Measurements from ENCODE around the gene RECQL5. TPM values are rescaled to one million over a fixed set of nuclear protein-coding genes. Genes with fewer than 3 reads are reported as not detected.
"Not testable (repeated sequence)": the region's sequence is repeated elsewhere in the genome, so short reads cannot be mapped to it uniquely, and the experiment has no call there.

RECQL5 gene
- total RNA-seq, 2 donors from 2014 or later: 54.3 TPM

- Mint-ChIP-seq H3K4me3 (no peak overlapping the region), H3K27me3 (ENCODE audit: insufficient read depth) (no peaks in the 10 kb centered on the region), H3K36me3 (ENCODE audit: low read depth) (no peaks in the 10 kb centered on the region), H3K9me3 (no peaks in the 10 kb centered on the region), H3K27ac (no peak overlapping the region), H3K4me1 (peaks cover under 1% of the 10 kb centered on the region)
- Histone ChIP-seq H3K9me3 (ENCODE audit: control insufficient read depth, low read length) (no peaks in the 10 kb centered on the region), H3K36me3 (ENCODE audit: control insufficient read depth, insufficient read depth, low read length) (no peaks in the 10 kb centered on the region), H3K27me3 (ENCODE audit: control insufficient read depth, insufficient read depth, low read length, poor library complexity, severe bottlenecking) (no peaks in the 10 kb centered on the region), H3K4me3 (ENCODE audit: low read length) (no peak overlapping the region), H3K9ac (ENCODE audit: extremely low read depth, low read length, poor library complexity, severe bottlenecking) (no peak overlapping the region), H3K4me1 (ENCODE audit: control insufficient read depth, insufficient read depth, low read length) (no peaks in the 10 kb centered on the region), H3K27ac (ENCODE audit: low read depth, low read length) (no peak overlapping the region)
- WGBS, 2 experiments (ENCODE audit: insufficient coverage in 1 of 2, insufficient read length in 1 of 2): 84% methylated on average over 10 to 13 of the region's 13 CpGs
- TF ChIP-seq CTCF (conservative IDR thresholded peaks at IDR 0.05): peak; percentile 30
- no peak for DNase-seq
Measured at GRCh38 chr17:75595284-75595919, 71.6 kb downstream of the RECQL5 start.

- Histone ChIP-seq H3K9me3 (ENCODE audit: control insufficient read depth, low read length) (no peaks in the 10 kb centered on the region), H3K9ac (ENCODE audit: extremely low read depth, low read length, poor library complexity, severe bottlenecking) (no peak overlapping the region), H3K4me1 (ENCODE audit: control insufficient read depth, insufficient read depth, low read length) (no peaks in the 10 kb centered on the region), H3K27me3 (ENCODE audit: control insufficient read depth, insufficient read depth, low read length, poor library complexity, severe bottlenecking) (no peaks in the 10 kb centered on the region), H3K4me3 (ENCODE audit: low read length) (no peak overlapping the region), H3K36me3 (ENCODE audit: control insufficient read depth, insufficient read depth, low read length) (no peaks in the 10 kb centered on the region), H3K27ac (ENCODE audit: low read depth, low read length) (no peak overlapping the region)
- H3K27ac Mint-ChIP-seq: no peak overlapping the region
- TF ChIP-seq CTCF (conservative IDR thresholded peaks at IDR 0.05): peak; percentile 18
- no peak overlapping the region for H3K4me3 Mint-ChIP-seq
- WGBS, 2 experiments (ENCODE audit: insufficient coverage in 1 of 2, insufficient read length in 1 of 2): 91 to 97% methylated on average over 21 to 28 of the region's 28 CpGs
- DNase-seq: peak; percentile 69
- peaks cover 2% of the 10 kb centered on the region for H3K4me1 Mint-ChIP-seq
- H3K27me3 Mint-ChIP-seq (ENCODE audit: insufficient read depth): no peaks in the 10 kb centered on the region
- H3K36me3 Mint-ChIP-seq (ENCODE audit: low read depth): no peaks in the 10 kb centered on the region
- no peaks in the 10 kb centered on the region for H3K9me3 Mint-ChIP-seq
Measured at GRCh38 chr17:75594499-75595283, 72.3 kb downstream of the RECQL5 start.

DNA sequence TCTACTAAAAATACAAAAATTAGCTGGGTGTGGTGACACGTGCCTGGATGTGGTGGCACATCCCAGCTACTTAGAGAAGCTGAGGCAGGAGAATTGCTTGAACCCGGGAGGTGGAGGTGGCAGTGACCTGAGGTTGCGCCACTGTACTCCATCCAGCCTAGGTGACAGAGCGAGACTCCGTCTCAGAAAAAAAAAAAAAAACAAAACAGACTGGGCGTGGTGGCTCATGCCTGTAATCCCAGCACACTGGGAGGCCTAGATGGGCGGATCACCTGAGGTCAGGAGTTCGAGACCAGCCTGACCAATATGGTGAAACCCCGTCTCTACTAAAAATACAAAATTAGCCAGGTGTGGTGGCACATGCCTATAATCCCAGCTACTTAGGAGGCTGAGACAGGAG, 73.5 kb downstream of the RECQL5 start:
- H3K4me1 Mint-ChIP-seq; H3K27ac Mint-ChIP-seq; H3K27ac ChIP-seq (ENCODE audit: low read depth, low read length); H3K9me3 Mint-ChIP-seq; DNase-seq; H3K9me3 ChIP-seq (ENCODE audit: control insufficient read depth, low read length); H3K9ac ChIP-seq (ENCODE audit: extremely low read depth, low read length, poor library complexity, severe bottlenecking); H3K36me3 ChIP-seq (ENCODE audit: control insufficient read depth, insufficient read depth, low read length); H3K36me3 Mint-ChIP-seq (ENCODE audit: low read depth); H3K4me1 ChIP-seq (ENCODE audit: control insufficient read depth, insufficient read depth, low read length); H3K27me3 Mint-ChIP-seq (ENCODE audit: insufficient read depth); H3K4me3 ChIP-seq (ENCODE audit: low read length); H3K27me3 ChIP-seq (ENCODE audit: control insufficient read depth, insufficient read depth, low read length, poor library complexity, severe bottlenecking); H3K4me3 Mint-ChIP-seq: not testable (repeated sequence)
- 88 to 99% methylated on average over 7 to 9 of the region's 9 CpGs for WGBS, 2 experiments (ENCODE audit: insufficient coverage in 1 of 2, insufficient read length in 1 of 2)
